ENCODE results near the gene USO1. TPM values are rescaled to one million over a fixed set of nuclear protein-coding genes. Genes with fewer than 3 reads are reported as not detected.

Gene USO1
- total RNA-seq, 2 donors from 2014 or later: 57.6 to 89.7 TPM

DNA sequence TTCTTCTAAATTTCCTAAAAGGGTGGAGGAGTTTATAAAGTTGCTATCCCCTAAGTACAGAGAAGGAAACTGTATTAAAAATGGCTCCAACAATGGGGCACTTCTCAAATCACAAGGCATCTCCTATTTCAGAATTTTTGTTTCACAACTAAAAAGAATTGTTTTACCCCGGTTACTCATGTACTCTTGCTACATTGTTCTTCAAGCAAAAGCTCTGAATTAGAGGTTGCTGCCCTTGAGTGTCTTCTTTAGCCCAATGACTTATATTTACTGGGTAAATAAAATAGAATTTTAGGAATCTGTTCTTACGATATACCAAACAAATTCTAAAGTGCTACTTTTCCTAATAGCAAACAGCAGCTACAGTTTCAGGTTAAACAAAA is 110.4 kb downstream of the USO1 start:
- TF ChIP-seq, protein P1, sequence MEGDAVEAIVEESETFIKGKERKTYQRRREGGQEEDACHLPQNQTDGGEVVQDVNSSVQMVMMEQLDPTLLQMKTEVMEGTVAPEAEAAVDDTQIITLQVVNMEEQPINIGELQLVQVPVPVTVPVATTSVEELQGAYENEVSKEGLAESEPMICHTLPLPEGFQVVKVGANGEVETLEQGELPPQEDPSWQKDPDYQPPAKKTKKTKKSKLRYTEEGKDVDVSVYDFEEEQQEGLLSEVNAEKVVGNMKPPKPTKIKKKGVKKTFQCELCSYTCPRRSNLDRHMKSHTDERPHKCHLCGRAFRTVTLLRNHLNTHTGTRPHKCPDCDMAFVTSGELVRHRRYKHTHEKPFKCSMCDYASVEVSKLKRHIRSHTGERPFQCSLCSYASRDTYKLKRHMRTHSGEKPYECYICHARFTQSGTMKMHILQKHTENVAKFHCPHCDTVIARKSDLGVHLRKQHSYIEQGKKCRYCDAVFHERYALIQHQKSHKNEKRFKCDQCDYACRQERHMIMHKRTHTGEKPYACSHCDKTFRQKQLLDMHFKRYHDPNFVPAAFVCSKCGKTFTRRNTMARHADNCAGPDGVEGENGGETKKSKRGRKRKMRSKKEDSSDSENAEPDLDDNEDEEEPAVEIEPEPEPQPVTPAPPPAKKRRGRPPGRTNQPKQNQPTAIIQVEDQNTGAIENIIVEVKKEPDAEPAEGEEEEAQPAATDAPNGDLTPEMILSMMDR (IDR thresholded peaks at IDR 0.05): no peak
- TF ChIP-seq POLR2A (IDR thresholded peaks at IDR 0.05): no peak
- Histone ChIP-seq H3K4me1 (no peaks in the 10 kb centered on the region), H3K27ac (no peak overlapping the region), H3K9me3 (no peaks in the 10 kb centered on the region), H3K27me3 (no peaks in the 10 kb centered on the region), H3K36me3 (replicated peaks in 1 of 2; ENCODE audit: insufficient read depth in 1 of 2, low read depth in 2 of 2) (no peaks in the 10 kb centered on the region), H3K4me3 (no peak overlapping the region)
- no peak for ATAC-seq
- no peak for DNase-seq
- intact Hi-C loops (cut with DNase I): no loop called here
- WGBS, 2 donors: 76 to 77% methylated on average over 2 of the region's 2 CpGs

DNA sequence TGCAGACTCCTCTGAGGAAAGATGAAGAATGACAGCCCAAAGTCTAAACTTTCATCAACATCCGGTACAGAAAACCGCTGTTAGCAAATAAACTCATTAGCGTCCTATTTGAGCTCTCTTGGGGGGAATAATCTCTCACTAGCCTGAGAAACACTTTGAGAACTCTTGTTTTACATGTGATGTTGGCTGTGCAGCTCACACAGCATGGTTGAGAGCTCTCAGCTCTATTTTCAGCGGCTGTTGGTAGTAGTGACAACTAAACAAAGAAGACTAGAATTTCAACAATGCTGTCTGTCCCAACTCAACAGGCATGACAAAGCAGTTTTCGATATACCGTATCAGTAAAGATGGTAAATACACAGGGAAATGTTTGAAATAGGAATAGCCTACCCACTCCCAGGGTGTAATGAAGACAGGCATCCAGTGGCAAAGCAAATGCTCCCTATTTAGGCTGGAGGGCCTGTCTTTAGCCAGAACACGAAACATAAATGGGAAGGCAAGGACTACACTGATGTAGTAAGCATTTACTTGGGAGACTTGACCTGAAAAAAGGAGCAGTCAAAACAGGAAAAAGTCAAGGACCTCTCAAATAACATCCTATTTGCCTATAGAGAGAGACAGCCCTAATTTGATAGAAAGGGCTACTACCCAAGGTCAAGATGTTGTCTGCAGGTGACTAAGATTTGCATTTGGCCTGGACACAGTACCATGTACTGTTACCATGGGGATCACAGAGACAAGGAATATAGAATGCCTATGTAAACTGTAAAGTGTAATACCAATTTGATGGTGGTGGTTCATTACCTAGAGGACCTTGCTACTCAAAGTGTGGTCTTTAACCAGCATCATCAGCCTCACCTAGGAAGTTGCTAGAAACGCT is 117.5 kb downstream of the USO1 start:
- Histone ChIP-seq H3K27me3 (no peaks in the 10 kb centered on the region), H3K36me3 (replicated peaks in 1 of 2; ENCODE audit: insufficient read depth in 1 of 2, low read depth in 2 of 2) (no peaks in the 10 kb centered on the region), H3K4me3 (no peak overlapping the region), H3K4me1 (no peaks in the 10 kb centered on the region), H3K27ac (no peak overlapping the region), H3K9me3 (no peaks in the 10 kb centered on the region)
- DNase-seq: no peak
- WGBS, 2 donors: 64 to 65% methylated on average over 8 of the region's 8 CpGs
- ATAC-seq: no peak
- intact Hi-C loops (cut with DNase I): no loop called here
- no peak for TF ChIP-seq POLR2A (IDR thresholded peaks at IDR 0.05)
- TF ChIP-seq, protein P1 (IDR thresholded peaks at IDR 0.05): no peak

DNA sequence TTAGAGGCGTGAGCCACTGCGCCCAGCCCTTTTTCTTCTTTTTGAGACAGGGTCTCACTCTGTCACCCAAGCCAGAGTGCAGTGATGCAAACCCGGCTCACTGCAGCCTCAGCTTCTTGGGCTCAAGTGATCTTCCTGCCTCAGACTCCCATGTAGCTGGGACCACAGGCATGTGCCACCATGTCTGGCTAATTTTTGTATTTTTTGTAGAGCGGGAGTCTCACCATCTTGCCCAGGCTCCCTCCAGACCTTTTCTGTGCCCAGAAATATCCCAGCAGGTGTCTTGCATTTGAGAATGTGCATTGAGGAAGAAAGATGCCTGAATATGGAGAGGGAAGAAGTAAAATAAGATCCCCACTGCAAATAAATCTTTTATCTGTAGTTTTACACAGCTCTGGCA is 119.2 kb downstream of the USO1 start:
- Histone ChIP-seq H3K4me1 (peaks cover 7% of the 10 kb centered on the region), H3K9me3 (no peaks in the 10 kb centered on the region), H3K27me3 (no peaks in the 10 kb centered on the region), H3K36me3 (replicated peaks in 1 of 2; ENCODE audit: insufficient read depth in 1 of 2, low read depth in 2 of 2) (no peaks in the 10 kb centered on the region), H3K27ac (no peak overlapping the region), H3K4me3 (no peak overlapping the region)
- TF ChIP-seq POLR2A (IDR thresholded peaks at IDR 0.05): no peak
- TF ChIP-seq, protein P1 (IDR thresholded peaks at IDR 0.05): no peak
- ATAC-seq (no peak), DNase-seq (no peak)
- intact Hi-C loops (cut with DNase I): no loop called here
- 85 to 91% methylated on average over 4 of the region's 4 CpGs for WGBS, 2 donors

DNA sequence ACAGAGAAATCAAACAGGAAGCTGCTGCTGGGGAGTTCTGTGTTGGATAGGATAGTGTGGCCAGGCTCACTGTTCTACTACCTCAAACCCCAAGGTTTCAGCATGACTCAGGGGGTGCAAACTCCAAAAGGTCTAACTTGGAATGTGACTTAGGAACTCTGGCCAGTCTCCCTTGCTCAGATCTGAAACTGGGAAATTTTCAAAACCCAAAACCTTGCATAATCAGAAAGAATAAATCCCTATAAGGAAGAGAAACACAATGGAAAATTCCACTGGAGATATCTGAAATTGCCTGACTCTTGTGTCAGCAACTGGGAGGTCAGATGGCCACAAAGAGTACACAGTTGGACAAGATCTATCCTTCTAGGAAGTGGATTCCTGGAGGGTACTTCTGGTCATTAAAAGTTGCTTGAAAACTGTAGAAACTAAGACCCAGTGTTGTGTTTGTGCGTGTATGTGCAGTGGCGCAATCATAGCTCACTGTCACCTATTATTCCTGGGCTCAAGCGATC is 119.8 kb downstream of the USO1 start:
- DNase-seq: peak in 1 of 4 donors; percentile 28
- peak; percentile 47 for ATAC-seq
- H3K27me3 ChIP-seq: no peaks in the 10 kb centered on the region
- TF ChIP-seq, protein P1 (IDR thresholded peaks at IDR 0.05): no peak
- TF ChIP-seq POLR2A (IDR thresholded peaks at IDR 0.05): no peak
- no peak overlapping the region for H3K4me3 ChIP-seq
- peaks cover 7% of the 10 kb centered on the region for H3K4me1 ChIP-seq
- intact Hi-C loops (cut with DNase I): no loop called here
- WGBS, 2 donors: 91 to 97% methylated on average over 3 of the region's 3 CpGs
- no peak overlapping the region for H3K27ac ChIP-seq
- H3K9me3 ChIP-seq: no peaks in the 10 kb centered on the region
- H3K36me3 ChIP-seq (replicated peaks in 1 of 2; ENCODE audit: insufficient read depth in 1 of 2, low read depth in 2 of 2): no peaks in the 10 kb centered on the region

Measured in body of pancreas (tissue), 4 donors.